Astrocyte of the cerebellum (primary cell): ENCODE measurements around the gene TMEM266.

ENCODE experiments used
- DNase-seq: peaks from one replicate; pipeline ENCODE4 v3.0.0-alpha.2; 2011; ENCODE audit warnings: low read depth
- H3K4me3 ChIP-seq: 2 replicates; pipeline ENCODE4 v1.5.1; 2011; ENCODE audit warnings: mild to moderate bottlenecking, low read depth, low read length, moderate library complexity
- CTCF ChIP-seq: IDR thresholded peaks from 2 replicates; pipeline ENCODE4 v1.5.1; 2012; ENCODE audit warnings: low read length, low read depth, moderate library complexity, mild to moderate bottlenecking; ENCODE audit errors: missing control alignments
- in situ Hi-C: cut with HindIII; loops from 2 replicates; pipeline ENCODE4 v1.10.0; 2017; ENCODE audit warnings: low sequenced_read_pairs

The TMEM266 gene

DNA sequence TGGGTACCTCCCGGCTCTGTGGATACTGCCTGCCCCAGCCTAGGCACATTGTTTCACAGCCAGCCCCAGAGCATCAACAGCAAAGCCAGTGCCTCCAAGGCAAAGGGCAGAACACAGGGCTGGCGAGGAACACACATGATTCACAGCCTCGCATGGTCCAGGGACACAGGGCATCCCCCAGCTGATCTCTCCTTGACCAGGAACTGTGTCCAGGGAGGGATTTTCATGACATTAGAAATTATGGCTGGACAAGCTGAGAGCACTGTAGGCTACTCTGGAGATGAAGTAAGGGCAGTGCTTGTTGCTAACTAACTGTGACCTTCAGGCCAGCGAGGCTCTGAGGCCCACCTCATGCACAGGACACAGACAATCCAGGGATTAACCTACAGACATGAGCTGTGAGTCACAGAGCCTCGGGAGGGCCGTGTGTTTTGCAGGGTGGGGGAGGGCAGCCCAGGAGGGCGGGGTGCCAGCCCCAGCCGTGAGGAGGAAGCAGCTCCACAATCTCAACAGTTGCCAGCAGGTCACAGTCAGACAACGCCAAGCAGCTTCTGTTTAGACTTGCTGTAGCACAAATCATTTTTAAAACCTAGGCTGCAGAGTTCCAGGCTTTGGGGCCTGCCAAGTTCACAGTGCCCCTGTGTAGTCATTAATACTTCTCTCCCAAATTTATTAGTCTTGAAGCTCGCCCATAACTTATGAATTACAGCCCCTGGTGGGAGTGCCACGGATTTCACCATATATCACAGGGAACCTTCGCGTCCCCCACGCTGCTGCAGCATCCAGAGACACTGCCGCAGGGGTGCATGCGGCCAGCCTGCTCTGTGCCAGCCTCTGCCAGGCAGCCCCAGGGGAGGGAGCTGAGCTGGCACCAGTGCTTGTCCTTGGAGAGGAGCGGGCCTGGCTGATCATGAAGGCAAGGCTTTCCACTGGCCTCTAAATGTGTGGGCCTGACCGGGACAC lies 136.8 kb downstream of the TMEM266 start:
- TF ChIP-seq CTCF = no peak
- in situ Hi-C loops = no loop called here
- peak; percentile 63 for DNase-seq
- H3K4me3 ChIP-seq = no peak overlapping the region

DNA sequence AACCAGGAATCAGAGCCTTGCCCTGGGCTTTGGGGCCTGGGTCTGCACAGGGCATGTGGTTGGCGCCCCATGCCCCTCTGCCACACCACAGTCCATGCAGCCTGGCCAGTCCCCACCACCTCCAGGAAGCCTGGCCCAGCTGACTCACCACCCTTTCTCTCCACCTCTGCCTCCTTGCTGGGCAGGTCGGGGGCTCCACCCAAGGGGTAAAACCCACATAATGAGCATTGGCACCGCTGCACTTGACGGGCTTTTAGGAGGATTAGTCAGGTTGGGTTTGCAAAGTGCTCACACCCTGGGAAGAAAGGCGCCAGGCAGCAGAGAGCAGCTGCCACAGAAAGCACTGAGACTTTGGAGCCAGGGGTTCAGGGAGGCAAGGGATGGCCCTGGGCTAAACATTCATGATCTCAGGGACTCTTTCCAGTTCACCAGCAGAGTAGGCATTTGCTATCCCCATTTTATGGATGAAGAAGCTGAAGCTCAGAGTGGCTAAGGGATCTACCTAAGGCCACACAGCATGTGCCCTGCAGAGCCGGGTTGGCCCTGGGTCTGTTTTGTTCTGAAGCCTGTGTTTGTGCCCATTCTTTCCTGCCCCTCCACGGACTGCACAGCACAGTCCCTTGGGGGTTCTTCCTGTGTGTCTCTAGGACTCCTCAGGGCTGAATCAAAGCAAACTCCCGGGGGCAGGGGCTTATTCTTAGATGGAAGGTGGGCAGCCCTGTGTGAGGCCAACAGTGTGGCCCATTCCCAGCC lies 138.1 kb downstream of the TMEM266 start:
- DNase-seq = no peak
- H3K4me3 ChIP-seq = no peak overlapping the region

DNA sequence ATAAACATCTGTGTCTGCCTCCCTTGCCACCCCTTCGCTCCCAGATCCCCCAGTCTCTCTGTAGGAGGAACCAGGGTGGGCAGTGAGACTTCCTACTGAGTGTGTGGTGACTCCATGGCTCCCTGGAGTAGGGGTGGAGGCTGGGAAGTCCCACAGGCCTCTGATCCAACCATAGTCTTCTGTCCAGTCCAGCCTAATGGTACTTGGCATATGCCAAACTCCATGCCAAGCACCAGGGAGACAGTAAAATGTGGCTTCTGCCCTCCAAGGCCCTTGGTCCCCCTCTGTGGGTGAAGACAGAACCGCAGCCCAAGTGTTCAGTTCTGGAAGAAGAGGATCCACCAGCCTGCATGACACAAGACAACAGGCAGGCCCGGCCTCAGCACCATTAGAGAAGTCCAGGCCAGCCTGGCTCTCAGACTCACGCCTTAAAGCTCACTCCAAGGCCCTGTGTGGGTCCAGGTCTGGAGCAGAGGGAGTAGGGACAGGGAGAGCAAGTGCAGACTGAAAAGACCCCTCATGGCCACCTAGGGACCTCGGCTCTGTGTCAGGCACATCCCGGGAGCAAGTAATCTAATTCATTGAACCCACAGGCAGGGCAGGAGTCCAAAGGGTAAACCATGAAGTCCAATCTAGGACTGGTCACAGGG lies 138.8 kb downstream of the TMEM266 start:
- no peak for TF ChIP-seq CTCF

More for the DNA sequence above, 138.1 kb downstream of the TMEM266 start:
- no peak for TF ChIP-seq CTCF
- in situ Hi-C loops = no loop called here

GRCh38 chr15:76199106-76200082 lies 139.6 kb downstream of the TMEM266 start:
- peak; percentile 68 for DNase-seq
- no peak overlapping the region for H3K4me3 ChIP-seq
- in situ Hi-C loops = loop anchor here (25.0 kb wide), 1 partner anchor 638 kb away; no protein-coding TSS in a partner anchor
- no peak for TF ChIP-seq CTCF

More for the DNA sequence above, 138.8 kb downstream of the TMEM266 start:
- no peak overlapping the region for H3K4me3 ChIP-seq
- DNase-seq = no peak
- in situ Hi-C loops = no loop called here

- H3K4me3 ChIP-seq = no peak overlapping the region
- in situ Hi-C loops = loop anchor here (25.0 kb wide), 1 partner anchor 637 kb away; no protein-coding TSS in a partner anchor
- no peak for DNase-seq
- no peak for TF ChIP-seq CTCF
These were observed 140.3 kb downstream of the TMEM266 start for GRCh38 chr15:76200083-76200465.
